Liver (tissue), 9 donors: Measurements from ENCODE around the gene UBXN1. TPM values are rescaled to one million over a fixed set of nuclear protein-coding genes. Genes with fewer than 3 reads are reported as not detected.
A peak's percentile ranks its signal among the peaks of the same experiment; 100 is the strongest.

Experiments used
- DNase-seq: peaks from one replicate; pipeline ENCODE4 v3.0.0-alpha.2; 2017; ENCODE audit warnings: low spot score
- H3K27ac ChIP-seq, 2 donors: one replicate each; pipeline ENCODE4 v1.7.0; 2013; ENCODE audit warnings: inconsistent platforms in 2 of 2, low read length in 2 of 2, control low read depth in 1 of 2, low read depth in 1 of 2, mild to moderate bottlenecking in 1 of 2
- H3K27me3 ChIP-seq, 4 donors: one replicate each; pipeline versions ENCODE4 v1.6.1 to v1.7.0; 2013; ENCODE audit warnings: low read length in 3 of 4, inconsistent platforms in 1 of 4, mild to moderate bottlenecking in 1 of 4, moderate library complexity in 1 of 4; ENCODE audit not compliant: control insufficient read depth in 4 of 4, insufficient read depth in 4 of 4
- H3K36me3 ChIP-seq, 4 donors: one replicate each; pipeline versions ENCODE4 v1.6.1 to v1.7.0; 2013; ENCODE audit warnings: low read length in 3 of 4, mild to moderate bottlenecking in 3 of 4, low read depth in 1 of 4, moderate library complexity in 1 of 4; ENCODE audit not compliant: control insufficient read depth in 4 of 4, insufficient read depth in 3 of 4
- H3K4me1 ChIP-seq, 4 donors: one replicate each; pipeline versions ENCODE4 v1.6.1 to v1.7.0; 2013; ENCODE audit warnings: low read length in 3 of 4, mild to moderate bottlenecking in 3 of 4, moderate library complexity in 1 of 4; ENCODE audit not compliant: control insufficient read depth in 4 of 4, insufficient read depth in 4 of 4
- H3K4me3 ChIP-seq, 3 donors: one replicate each; pipeline versions ENCODE4 v1.6.1 to v1.7.0; 2013; ENCODE audit warnings: low read length in 3 of 3, control low read depth in 1 of 3, low read depth in 1 of 3, mild to moderate bottlenecking in 1 of 3
- H3K9ac ChIP-seq, 2 donors: one replicate each; pipeline ENCODE4 v1.7.0; 2013; ENCODE audit warnings: low read length in 2 of 2, mild to moderate bottlenecking in 2 of 2, moderate library complexity in 2 of 2, control low read depth in 1 of 2, low read depth in 1 of 2
- H3K9me3 ChIP-seq, 4 donors: one replicate each; pipeline versions ENCODE4 v1.6.1 to v1.7.0; 2013; ENCODE audit warnings: low read length in 3 of 4; ENCODE audit not compliant: control insufficient read depth in 4 of 4
- ATF3 ChIP-seq: IDR thresholded peaks from 2 replicates; pipeline ENCODE4 v1.6.1; 2016; ENCODE audit warnings: antibody characterized with exemption
- CTCF ChIP-seq: fragments of 150-350 bp; IDR thresholded peaks from 2 replicates; pipeline ENCODE4 v1.5.1; 2017; ENCODE audit warnings: improper control_type of control experiment, low read depth, low read length; ENCODE audit not compliant: missing input control
- EGR1 ChIP-seq, 2 donors: IDR thresholded peaks; 2 replicates each; pipeline ENCODE4 v1.6.1; 2016 to 2018; ENCODE audit warnings: antibody characterized with exemption in 2 of 2, low read depth in 2 of 2
- FOXA1 ChIP-seq: IDR thresholded peaks from 2 replicates; pipeline ENCODE4 v1.6.1; 2016; ENCODE audit warnings: antibody characterized with exemption
- FOXA2 ChIP-seq: IDR thresholded peaks from 2 replicates; pipeline ENCODE4 v1.6.1; 2016; ENCODE audit warnings: antibody characterized with exemption
- GABPA ChIP-seq, 2 donors: IDR thresholded peaks in 1 of 2; conservative IDR thresholded peaks in 1 of 2; 2 replicates each; pipeline ENCODE4 v1.6.1; 2016; ENCODE audit warnings: antibody characterized with exemption in 2 of 2, mild to moderate bottlenecking in 1 of 2, moderate library complexity in 1 of 2
- HNF4A ChIP-seq, 2 donors: conservative IDR thresholded peaks; 2 replicates each; pipeline ENCODE4 v1.6.1; 2016; ENCODE audit warnings: antibody characterized with exemption in 2 of 2, mild to moderate bottlenecking in 2 of 2
- HNF4G ChIP-seq: IDR thresholded peaks from 2 replicates; pipeline ENCODE4 v1.6.1; 2016; ENCODE audit warnings: antibody characterized with exemption
- JUND ChIP-seq, 2 donors: IDR thresholded peaks; 2 replicates each; pipeline ENCODE4 v1.6.1; 2016; ENCODE audit warnings: antibody characterized with exemption in 2 of 2
- NR2F2 ChIP-seq: IDR thresholded peaks from 2 replicates; pipeline ENCODE4 v1.6.1; 2016; ENCODE audit warnings: antibody characterized with exemption
- RAD21 ChIP-seq, 2 donors: IDR thresholded peaks; 2 replicates each; pipeline ENCODE4 v1.6.1; 2016; ENCODE audit warnings: antibody characterized with exemption in 2 of 2, mild to moderate bottlenecking in 2 of 2
- REST ChIP-seq: IDR thresholded peaks from 2 replicates; pipeline ENCODE4 v1.6.1; 2016; ENCODE audit warnings: antibody characterized with exemption, mild to moderate bottlenecking
- RXRA ChIP-seq, 2 donors: IDR thresholded peaks; 2 replicates each; pipeline ENCODE4 v1.6.1; 2017 to 2018; ENCODE audit warnings: antibody characterized with exemption in 2 of 2, mild to moderate bottlenecking in 1 of 2
- SP1 ChIP-seq: IDR thresholded peaks from 2 replicates; pipeline ENCODE4 v1.6.1; 2018; ENCODE audit warnings: antibody characterized with exemption, mild to moderate bottlenecking
- TAF1 ChIP-seq: conservative IDR thresholded peaks from 2 replicates; pipeline ENCODE4 v1.6.1; 2016; ENCODE audit warnings: antibody characterized with exemption, mild to moderate bottlenecking
- YY1 ChIP-seq: IDR thresholded peaks from 2 replicates; pipeline ENCODE4 v1.6.1; 2016; ENCODE audit warnings: antibody characterized with exemption, mild to moderate bottlenecking
- ZBTB33 ChIP-seq: IDR thresholded peaks from 2 replicates; pipeline ENCODE4 v1.6.1; 2016; ENCODE audit warnings: antibody characterized with exemption
- WGBS: extraction: QIAGEN DNeasy Blood & Tissue Kit; methylation state at CpG from one replicate; pipeline ENCODE4 v1.1.7; 2013; 5-methylcytosine and 5-hydroxymethylcytosine counted together
- polyA plus RNA-seq, 2 donors: library from polyadenylated mRNA; stranded (reverse) in 1 of 2; unstranded in 1 of 2; fragments of 200-250 nt in 1 of 2; fragments of >200 nt in 1 of 2; fragmentation: Nextera tagmentation in 1 of 2; extraction: Ambion mirVana in 1 of 2; gene quantifications; one replicate each; pipeline versions ENCODE4 v1.2.1 to v1.2.3, GENCODE V29; 2013 to 2015
- total RNA-seq, 2 donors: library from RNA; depleted of rRNA; stranded (reverse); fragments of >200 nt; gene quantifications; one replicate each; pipeline ENCODE4 v1.2.3, GENCODE V29; 2014
- donor health status: healthy.
- donor health status: healthy.
- donor health status: healthy.
- donor health status: healthy.
- donor health status: healthy.

The UBXN1 gene
- total and polyA plus RNA-seq, 4 donors = 31.4 to 45.7 (median 41.2) TPM

- TF ChIP-seq CTCF (peak; percentile 61), RAD21 (IDR thresholded peaks at IDR 0.05) (peak; percentile 77 to 79)
These were observed 2.0 kb upstream of the UBXN1 start (continued) for GRCh38 chr11:62680825-62681240.

GRCh38 chr11:62678433-62678769, 472 bp downstream of the UBXN1 start:
- H3K9me3 ChIP-seq = no peaks in the 10 kb centered on the region
- H3K27ac ChIP-seq = peak overlapping the region; percentile 64 to 81
- H3K4me3 ChIP-seq = peak overlapping the region; percentile 87 to 96 (median 90)
- peaks cover 0 to 6% (median 3%) of the 10 kb centered on the region in 4 donors for H3K36me3 ChIP-seq
- peaks cover 2 to 38% (median 32%) of the 10 kb centered on the region in 4 donors for H3K4me1 ChIP-seq
- 4% methylated on average over 16 of the region's 16 CpGs for WGBS
- no peak for DNase-seq
- TF ChIP-seq GABPA (IDR thresholded peaks at IDR 0.05 in 1 of 2, conservative IDR thresholded peaks at IDR 0.05 in 1 of 2) (no peak), RXRA (IDR thresholded peaks at IDR 0.05) (no peak), NR2F2 (no peak), REST (no peak), FOXA1 (no peak), EGR1 (IDR thresholded peaks at IDR 0.05; ENCODE audit: low read depth in 2 of 2) (no peak), FOXA2 (no peak), SP1 (no peak), HNF4G (no peak), HNF4A (conservative IDR thresholded peaks at IDR 0.05) (no peak), CTCF (no peak), ZBTB33 (no peak), TAF1 (no peak), JUND (IDR thresholded peaks at IDR 0.05) (no peak), ATF3 (no peak), YY1 (no peak)
- H3K27me3 ChIP-seq = no peaks in the 10 kb centered on the region
- peak overlapping the region; percentile 53 to 91 for H3K9ac ChIP-seq
